ENCODE results near the gene KRT1.

KRT1 gene

DNA sequence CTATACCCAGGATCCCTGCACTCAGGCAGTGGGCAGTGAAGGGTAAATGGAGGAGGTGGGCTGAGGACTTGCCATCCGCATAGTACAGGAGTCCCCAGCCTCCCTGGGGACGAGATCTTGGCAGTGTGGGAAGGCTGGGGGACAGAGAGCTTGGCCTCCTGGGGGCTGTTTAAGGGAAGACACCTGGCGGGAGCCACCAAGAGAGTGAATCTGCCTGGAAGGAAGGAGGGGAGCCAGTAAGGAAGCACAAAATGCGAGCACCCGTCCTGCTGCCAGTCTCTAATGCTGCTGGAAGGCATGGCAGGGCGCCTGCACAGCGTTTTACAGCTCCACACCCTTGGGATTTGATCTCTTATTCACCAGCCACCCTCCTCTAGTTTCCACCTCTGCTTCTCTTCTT, 20.8 kb downstream of the KRT1 start:
- no peak for DNase-seq

DNA sequence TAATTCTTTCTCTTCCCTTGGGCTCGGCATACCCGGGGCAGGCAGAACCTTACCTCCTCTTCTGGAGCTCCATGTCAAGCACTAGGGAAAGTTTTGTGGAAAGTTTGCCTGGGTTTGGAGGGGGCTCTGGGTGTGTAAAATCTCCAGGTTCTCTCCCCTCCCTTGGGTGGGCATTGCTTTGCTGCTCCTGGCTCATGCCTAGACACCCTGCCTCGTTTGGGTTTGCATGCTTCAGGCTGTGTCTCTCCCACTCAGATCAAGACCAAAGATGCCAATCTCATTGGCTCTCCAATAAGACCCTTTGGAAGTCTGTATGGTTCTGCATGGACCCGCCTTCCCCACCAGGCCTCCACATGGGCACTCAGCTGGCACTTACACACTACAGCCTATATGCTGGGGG, 22.0 kb downstream of the KRT1 start:
- no peak for DNase-seq

DNA sequence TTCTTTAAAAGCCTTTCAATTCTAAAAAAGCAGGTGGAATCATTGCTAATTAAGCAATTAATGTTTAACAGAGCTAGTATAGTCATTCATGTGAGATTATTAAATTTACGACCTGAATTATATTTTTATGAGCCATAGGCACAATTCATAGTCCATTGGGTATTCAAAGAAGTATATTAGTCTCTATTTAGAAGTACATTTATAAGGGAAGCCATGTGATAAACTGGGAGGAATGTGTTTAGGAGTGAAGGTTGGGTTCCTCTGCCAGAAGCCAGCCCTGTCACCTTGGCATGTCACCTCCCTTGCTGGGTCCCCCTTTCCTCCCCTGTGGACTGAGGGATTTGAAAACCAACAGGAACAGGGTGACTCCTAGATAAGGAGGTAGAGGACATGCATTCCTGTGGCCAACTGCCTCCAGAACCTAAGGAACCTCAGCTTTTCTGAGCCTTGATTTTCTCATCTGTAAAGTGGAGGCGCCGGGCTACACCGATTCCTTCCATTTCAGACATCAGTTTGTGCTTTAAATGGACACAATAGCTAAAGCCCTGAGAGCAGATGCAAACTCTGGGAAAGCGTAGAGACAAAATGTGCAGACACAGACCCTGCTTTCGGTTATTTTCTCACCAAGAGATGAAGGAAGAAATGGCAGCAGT, 22.8 kb downstream of the KRT1 start:
- DNase-seq = no peak

DNA sequence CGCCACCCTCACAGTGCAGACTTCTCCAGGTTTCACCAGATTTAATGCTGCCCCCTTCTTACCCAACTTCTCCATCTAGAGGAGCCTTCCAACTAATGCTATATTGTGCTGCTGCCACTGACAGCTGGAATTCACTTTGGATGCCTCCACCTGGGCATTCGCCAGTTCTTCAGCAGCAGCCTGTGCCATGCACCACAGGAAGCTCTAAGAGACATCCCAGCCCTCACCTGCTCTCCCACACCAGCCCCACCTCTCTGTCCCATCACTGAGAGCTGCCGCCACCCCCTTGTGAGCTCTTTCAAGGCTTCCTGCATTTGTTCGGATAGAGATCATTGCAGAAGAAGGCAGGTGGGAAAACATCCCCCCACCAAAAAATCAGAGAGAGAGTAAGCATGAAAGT, 23.6 kb downstream of the KRT1 start:
- no peak for DNase-seq

DNA sequence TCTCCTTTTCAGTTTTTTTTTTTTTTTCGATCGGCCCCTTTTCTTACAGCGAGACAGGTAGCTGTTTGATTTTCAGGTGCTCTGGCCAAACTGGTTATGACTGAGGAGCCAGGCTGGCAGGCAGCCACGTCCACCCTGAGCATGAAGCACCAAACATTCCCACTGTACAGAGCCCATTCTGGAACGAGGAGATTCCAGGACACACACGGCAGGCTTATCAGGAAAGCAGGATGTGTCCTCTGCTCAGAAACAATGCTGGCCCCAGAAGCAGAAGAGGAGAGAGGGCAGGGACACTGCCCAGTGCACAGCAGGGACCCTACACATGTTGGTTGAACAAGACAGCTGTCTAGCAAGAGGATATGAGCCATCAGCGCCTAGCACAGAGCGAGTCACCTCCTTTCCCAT, 24.5 kb downstream of the KRT1 start:
- DNase-seq = no peak

DNA sequence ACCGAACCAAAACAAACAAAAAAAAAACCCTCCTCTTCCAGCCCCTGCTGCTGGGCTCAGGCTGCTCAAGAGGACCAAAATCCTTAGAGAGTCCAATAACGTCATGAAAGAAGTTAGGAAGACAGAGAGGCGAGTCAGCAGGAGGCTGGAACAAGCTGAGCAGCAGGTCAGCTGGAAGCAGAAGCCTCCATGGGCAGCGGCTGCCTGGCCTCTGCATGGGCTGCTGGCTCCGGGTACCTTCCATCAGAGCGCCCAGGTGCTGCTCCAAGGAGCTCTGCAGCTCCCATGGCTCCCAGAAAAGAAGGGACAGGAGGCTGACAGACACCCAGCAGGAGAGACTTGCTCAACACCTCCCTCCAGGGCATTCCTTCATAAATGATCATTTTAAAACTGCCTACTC, 25.0 kb downstream of the KRT1 start:
- no peak for DNase-seq

DNA sequence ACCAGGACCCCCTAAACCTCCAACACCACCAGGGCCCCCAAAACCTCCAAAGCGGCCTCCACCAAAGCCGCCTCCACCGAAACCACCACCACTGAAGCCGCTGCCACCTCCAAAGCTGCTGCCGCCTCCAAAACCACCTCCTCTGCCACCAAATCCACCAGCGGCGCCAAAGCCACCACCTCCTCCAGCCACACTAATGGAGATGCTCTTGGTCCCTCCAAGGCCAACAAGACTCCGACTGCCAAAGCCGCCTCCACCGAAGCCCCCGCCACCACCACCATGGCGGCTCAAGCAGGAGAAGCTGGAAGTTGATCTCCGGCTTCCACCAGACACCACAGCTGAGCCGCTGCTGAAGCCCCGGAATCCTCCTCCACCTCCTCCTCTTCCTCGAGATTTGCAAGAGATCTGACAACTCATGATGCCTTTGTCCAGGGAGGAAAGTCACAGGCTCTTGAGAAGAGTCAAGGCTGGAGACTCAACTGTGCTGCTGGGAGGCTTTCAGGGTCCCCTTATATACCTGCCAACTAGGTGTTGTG, 28.4 kb downstream of the KRT1 start, which contains the start of gene KRT2:
TSS of gene KRT2 (minus strand) at position 486 of the 536 bp plus-strand sequence. CDS start at position 417, 69 bp downstream.
- no peak for DNase-seq

DNA sequence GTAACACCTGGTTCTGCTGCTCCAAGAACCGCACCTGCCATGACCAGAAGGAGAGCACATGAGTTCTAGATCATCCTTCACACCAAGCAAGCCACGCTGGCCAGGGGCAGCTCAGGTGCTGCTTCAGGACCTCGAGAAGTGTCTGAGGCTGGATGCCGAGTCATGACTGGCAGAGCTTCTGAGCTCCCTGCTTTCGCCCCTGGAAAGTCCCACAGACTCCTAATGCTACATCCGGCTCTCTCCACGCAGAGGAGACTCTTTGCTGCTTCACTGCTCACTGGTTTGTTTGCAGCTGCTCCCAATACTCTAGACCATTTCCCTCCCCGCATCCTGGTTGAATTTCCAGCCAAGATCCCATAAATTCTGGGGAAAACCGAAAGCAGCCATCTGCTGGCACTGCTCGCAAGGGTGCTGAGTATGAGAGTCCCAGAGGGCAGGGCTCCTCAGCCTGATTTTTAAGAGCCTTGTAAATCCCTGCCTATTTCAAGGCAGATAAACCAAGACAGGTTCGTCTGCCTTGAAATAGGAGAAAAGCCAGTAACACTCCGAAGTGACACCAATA, 29.6 kb downstream of the KRT1 start:
- DNase-seq = no peak

DNA sequence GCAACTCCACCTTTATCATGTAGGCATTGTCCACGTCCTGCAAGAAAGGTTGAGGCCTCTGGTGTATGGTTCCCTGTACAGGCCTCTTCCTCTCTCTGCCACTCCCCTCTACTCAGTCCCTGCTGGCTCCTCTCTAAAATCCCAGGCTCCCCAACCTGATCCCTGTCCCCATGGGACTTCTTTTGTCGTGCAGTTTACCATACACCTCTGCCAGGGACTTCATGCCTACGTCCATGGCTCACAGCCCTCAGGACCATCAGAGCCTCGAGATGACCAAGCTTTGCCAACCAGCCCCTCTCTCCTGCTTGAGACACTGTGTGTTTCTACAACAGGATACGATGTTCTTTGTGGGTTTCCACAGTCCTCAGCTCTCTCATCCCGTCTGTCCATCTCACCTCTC, 31.1 kb downstream of the KRT1 start:
- DNase-seq = no peak

DNA sequence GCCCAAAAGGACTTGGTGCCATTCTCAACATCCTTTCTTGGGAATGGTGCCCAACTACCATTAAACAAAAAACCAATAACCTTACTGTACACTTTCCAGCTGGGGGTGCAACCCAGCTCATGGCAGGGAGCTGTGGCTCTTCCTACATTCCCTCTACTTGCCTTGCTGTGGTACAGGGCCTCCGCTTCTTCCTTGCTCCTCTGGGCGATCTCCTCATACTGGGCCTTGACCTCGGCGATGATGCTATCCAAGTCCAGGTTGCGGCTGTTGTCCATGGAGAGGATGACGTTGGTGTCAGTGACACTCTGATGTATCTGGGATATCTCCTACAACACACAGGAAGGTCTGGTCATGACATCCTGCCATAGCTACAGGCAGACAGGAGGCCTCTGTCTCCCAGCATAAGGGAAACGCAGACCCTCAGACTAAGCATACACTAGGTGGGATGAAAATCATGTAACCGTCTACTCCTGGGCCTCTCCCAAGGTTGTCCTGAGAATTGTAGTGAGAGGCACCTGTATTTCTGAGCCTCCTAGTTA, 32.1 kb downstream of the KRT1 start:
- no peak for DNase-seq

DNA sequence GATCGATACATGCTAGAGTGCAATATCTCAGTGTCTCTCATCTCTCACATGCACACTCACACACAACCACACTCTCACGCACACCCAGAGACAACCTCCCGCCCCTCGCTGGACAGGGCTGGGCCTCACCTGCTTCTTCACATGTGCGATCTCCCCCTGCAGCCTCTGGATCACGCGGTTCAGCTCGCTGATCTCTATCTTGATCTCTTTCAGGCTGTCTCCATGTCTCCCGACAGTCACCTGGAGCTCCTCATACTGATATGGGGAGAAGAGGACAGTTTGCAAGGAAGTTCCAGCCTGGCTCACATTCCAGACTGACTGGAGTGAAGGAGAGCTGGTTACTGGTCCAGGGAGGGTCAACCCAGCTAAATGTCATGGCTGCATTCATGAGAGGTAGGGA, 32.6 kb downstream of the KRT1 start:
- no peak for DNase-seq

DNA sequence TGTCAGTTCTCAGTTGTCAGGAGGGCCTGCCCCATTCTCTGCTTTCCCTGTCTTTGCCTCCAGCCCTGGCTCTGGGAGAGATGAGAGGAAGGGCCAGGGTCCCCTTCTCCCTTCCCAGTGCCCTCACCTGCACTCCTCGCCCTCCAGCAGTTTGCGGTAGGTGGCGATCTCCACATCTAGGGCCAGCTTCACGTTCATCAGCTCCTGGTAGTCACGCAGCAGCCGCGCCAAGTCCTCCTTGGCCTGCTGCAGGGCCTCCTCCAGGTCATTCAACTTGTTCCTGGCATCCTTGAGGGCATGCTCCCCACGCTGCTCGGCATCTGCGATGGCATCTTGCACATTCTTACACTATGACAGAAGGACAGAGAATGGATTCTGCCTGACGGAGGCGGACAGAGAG, 33.6 kb downstream of the KRT1 start:
- DNase-seq = no peak

DNA sequence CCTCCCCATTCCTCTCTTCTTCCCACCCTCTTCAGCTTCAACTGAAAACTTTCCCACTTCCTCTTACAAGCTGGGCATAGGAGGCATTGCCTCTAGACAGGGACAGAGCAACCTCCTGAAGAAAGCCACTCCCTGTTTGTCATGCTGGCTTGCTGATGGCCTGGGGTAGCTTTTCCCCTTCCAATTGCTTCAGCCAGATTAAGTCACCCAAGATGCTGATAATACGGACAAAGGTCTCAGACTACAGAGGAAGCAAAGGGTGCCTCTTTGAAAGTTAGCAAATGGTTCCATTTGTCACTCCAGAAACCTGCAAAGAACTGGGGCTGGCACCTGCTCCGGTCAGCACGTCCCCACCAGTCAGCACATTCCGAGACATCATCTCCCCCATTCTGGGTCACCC, 34.2 kb downstream of the KRT1 start:
- no peak for DNase-seq

DNA sequence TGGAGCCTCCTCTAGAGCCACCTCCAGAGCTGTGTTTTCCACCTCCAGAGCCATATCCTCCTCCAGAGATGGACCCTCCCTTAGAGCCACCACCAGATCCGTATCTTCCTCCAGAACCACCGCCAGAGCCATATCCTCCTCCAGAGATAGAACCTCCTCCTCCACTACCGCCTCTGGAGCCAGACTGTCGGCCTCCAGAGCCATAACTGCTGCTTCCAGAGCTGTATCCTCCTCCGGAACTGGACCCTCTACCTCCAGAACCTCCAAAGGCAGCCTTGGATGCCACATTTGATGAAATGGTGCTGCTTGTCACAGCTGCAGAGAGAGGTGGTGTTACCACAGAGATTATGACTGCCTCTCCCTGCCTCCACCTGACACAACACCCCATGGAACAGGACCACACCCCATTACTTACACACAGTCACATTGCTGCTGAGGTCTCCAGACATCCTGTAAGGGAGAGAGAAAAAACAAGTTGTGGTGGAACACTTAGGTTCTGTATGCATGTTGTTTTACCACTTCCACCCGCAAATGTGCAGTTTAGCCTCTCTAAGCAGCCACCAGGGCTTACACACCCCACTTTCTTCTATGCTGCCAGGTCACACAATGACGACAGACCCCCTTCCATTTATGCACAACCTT, 35.0 kb downstream of the KRT1 start:
- peak; percentile 67 for DNase-seq

DNA sequence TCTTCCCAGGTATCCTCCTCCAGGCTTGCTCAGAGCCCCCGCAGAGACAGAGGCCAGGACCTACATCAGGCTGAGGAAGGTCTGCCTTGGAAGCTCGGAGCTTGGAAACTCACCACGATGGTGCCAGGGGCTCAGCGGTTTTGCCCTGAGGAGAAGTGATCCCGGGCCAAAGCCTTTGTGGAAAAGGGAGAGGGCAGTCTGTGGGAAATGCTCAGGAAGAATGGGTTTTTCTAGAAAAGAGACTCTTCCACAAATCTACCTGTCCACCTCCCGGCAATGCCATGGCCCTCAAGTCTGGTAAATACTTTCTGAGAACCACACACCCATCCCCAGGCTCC, 36.2 kb downstream of the KRT1 start:
- DNase-seq = no peak

DNA sequence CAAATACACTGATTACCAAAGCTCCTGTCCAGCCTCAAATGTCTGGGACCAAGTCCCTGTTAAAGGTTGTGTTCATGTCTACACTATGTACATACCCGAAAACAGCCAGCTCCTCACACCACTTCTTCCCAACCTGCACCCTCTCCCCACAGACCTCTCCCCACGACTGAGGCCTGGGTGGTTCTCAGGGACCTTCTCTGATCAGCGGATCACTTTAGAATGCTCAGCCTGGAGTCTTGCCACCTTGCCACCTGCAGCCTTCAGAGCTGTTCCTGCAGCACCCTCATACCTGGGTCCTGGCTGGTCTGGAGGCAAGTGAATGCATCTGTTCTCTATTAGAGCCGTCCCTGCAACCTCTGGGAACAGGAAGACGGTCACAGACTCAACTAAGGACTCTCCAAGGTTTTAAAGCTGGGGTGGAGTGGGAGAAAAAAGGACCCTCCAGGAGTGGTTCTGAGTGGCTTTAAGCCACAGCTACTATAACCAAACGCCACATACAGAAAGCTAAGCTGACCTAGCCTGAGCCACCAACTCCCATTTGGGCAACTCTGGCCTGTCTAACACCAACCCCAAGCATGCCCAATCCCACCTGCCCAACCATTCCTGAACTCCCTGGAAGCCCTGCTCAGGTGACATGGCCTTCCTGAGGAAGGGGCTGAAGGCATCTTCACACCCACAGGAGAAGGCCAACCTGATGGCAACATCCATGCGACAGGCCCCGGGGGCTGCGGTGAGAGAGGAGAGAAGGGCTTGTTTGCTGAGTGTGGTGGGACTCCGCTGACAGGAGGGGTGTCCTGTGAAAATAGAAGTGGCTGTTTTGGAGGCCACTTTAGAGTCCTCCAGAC, 36.8 kb downstream of the KRT1 start:
- DNase-seq = no peak

DNA sequence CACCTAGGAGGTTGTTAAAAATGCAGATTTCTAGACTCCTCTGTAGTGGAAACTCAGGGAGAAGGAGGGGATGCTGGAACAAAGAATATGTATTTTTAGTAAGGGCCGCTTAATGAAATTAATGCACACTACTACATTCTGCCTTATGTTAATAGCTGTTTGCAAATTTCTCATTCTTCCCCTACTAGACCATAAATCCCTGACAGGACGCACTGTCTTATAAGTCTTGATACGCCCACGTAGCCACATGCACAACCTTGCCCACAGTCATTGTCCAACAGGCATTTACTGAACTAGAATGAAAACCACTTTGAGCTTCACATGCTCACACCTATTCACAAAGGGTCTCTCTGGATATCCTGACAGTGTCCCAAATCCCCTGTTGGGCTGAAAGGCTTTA, 38.7 kb downstream of the KRT1 start:
- no peak for DNase-seq

DNA sequence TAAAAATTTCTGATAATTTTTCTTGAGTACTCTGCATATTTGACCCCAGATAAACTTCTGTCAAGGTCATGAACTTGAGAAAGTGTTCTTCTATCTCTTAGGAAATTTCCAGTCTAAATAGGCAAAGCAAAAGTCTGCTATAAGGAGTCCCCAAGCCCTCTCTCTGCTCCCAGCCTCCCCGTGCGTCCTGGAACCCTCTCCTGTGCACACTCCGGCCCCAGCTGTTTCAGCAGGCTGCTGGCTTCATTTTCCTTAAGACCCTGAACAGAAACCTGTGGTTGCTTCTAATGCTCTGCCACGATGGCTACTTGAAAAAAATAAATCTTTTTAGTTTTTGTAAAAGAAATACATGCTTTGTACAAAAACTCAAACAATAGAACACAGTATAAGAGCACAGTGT, 42.9 kb downstream of the KRT1 start:
- DNase-seq = no peak

DNA sequence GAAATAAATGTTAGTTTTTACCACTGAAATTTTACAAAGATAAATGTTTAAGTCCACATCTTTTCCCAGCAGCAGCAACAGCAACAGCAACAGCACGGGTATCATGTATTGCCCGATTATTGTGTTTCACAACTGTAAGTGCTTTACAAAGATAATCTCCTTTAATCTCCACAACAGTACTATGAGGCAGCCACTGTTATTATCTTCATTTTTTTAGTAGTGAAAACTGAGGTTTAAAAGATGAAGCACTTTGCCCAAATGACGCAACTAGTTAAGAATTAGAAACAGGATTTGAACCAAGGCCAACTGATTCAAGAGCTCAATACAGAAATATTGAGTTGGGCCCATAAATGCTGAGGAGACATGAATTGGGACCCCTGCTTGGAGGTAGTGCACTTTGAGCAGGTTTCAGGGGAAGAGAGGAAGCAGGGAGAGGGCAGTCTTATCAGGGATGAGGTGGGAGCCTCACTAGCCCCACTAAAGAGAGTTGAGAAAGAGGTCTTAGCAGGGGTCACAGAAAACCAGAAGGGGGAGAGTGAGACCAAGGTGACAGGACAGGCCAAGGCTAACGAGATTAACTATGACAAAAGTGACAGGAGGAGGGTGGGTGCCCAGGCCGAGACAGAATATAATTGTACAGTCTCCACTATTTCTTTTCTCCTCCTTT, 43.5 kb downstream of the KRT1 start:
- no peak for DNase-seq

DNA sequence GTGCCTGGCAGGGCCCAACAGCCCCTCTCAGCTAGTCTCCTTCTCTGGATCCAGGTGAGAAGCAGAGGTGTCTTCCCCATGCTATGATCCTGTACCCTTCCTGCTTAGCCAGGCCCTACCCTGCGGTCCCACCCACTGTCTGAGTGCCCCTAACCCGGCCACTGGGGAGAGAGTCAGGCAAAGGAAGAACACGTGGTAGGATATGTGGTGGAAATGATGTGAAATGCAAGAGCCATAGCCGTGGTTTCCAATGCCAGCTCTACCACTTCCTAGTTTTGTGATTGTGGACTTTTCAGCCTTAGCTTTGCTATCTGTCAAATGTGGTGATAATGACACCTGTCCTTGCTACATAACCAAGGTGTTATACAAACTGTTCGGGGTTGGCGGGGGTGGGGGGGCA, 44.0 kb downstream of the KRT1 start:
- no peak for DNase-seq

DNA sequence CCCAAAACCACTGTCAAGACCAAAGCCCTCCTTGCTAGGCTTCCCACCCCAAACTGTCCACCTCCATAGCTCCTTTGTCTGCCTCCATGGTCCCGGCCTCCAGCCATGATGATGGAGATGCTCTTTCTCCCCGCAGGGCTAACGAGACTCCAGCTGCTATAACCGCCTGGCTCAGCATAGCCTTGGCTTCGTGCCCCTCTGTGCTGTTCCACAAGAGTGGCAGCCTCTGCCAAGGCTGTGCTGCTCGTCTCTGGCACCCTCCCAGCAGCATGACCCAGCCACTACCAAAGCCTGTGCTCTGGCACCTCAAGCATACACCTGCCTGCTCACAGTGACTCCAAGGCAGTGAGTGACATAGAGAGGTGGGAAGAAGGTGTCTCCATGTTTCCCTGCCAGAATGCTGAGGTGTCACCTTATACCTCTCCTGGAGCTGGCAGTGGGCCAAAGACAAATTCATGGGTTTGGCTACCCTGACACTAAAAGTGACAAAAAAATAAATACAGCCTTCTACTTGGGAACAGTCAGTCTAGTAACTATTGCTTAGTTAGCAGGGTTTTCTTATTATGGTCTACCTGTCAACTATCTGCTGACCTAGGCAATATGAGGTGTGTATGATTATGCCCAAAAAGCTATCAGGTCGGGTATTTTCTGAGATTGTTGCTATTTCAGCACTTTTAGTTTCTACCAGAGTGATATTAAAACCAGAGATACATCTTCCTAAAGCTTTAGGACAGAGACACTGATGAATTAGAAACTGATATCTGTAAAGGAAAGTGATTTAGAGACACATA, 45.7 kb downstream of the KRT1 start:
- DNase-seq = no peak

DNA sequence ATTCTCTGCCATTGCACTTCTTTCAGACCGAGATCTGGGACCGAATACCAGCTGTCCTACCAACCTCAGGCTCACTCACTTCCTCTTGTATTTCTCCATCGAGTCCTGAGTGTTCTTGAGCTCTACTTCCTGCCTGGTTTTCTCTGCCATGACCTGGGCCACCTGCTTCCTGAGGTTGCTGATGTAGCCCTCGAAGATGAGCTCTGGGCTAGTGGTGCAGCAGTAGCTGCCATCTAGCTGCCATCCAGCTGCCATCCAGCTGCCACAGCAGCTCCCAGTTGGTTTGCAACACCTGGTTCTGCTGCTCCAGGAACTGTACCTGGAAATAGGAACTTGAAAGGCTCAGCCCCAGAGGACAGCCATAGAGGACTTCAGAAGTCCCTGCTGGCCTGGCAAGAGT, 46.8 kb downstream of the KRT1 start:
- DNase-seq = no peak

Data from CD4-positive, alpha-beta T cell treated with Interleukin-15 for 1 hour (primary cell).